ENCODE measurements around the gene ADAM11.
"Not testable (repeated sequence)": the region's sequence is repeated elsewhere in the genome, so short reads cannot be mapped to it uniquely, and the experiment has no call there.

The ADAM11 gene

DNA sequence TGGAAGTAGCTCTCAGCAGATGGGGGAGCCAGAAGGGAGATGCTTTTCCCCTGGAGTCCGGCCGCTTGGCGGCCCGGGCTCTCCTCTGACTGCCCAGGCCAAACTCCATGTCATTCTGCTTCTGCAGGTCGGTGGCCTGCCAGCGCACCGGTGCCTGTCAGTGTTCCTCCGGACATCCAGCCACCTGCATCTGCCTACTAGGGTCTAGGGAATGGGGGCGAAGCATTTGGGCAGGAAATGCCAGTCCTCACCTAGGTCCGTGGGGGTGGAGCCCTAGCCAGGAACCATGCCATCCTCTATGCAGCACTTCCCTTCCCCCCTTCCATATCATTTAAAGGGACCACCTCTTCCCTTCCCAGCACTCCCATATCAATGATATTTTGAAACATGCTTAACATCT is 37.1 kb downstream of the ADAM11 start:
- no peak for DNase-seq (ENCODE audit: low spot score)

GRCh38 chr17:44796731-44797130 is 37.9 kb downstream of the ADAM11 start:
- DNase-seq (ENCODE audit: low spot score), result no peak

DNA sequence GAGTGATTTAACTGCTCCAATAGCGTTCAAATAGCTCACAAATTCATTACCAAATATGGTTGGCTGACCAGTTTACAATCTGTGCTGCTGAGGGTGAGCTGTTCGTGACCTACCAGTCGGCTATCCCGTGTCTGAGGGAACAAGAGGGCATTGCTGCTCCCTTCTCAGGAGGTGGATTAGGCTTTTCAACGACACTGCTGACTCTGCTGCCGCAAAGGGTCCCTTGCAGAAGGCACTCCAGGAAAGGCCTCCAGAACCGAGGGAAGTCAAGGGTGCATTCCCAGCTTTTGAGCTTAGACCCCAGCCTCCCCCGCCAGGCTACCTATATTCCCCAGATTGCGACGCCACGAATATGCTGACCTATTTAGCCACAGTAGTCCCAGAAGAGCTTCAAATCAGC is 39.0 kb downstream of the ADAM11 start:
- no peak for DNase-seq (ENCODE audit: low spot score)

DNA sequence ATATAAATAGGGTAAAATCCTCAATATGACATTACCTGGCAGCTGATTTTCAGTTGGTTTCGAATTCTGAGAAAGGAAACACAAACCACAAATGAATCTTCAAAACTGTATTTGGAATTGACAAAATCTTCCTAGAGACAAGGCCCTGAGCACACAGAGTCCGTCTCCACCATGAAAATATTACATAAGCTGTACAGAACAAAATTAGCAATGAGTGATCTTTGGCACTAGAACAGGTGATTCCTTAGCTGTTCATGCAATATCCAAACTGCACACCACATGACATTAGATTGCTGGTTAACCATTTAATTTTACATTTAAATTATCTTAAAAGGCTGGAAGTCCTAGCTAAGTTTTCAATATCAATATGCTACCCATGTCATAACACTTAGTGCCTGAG is 39.6 kb downstream of the ADAM11 start:
- DNase-seq (ENCODE audit: low spot score), result no peak

DNA sequence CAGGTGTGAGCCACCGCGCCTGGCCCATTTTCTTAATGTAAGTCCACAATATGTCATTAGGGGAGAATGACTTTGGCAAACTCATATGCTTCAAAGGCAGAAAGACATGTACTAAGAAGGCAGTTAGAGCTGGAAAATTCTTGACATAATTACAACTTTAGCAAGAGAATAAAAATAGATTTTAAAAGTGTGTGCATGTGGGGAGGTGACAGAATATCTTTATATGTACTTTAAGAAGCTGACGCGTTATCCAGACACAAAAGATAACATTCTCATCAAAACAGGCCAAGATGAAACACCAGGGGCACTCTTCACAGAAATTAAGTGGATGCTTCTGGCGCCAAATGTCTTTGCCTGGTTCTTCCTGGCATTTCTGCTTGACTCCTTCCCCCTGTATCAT is 43.1 kb downstream of the ADAM11 start:
- no peak for DNase-seq (ENCODE audit: low spot score)

- DNase-seq (ENCODE audit: low spot score), result no peak
Observed at GRCh38 chr17:44804302-44805089, 45.7 kb downstream of the ADAM11 start.

GRCh38 chr17:44807093-44807816 is 48.5 kb downstream of the ADAM11 start:
- no peak for DNase-seq (ENCODE audit: low spot score)

GRCh38 chr17:44807817-44808155 is 49.0 kb downstream of the ADAM11 start:
- DNase-seq (ENCODE audit: low spot score), result no peak

- DNase-seq (ENCODE audit: low spot score), result no peak
Observed at GRCh38 chr17:44808156-44808555, 49.4 kb downstream of the ADAM11 start.

- not testable (repeated sequence) for DNase-seq (ENCODE audit: low spot score)
Observed at GRCh38 chr17:44808656-44809388, 50.0 kb downstream of the ADAM11 start.

- DNase-seq (ENCODE audit: low spot score), result no peak
Observed at GRCh38 chr17:44812263-44812662, 53.5 kb downstream of the ADAM11 start.

DNA sequence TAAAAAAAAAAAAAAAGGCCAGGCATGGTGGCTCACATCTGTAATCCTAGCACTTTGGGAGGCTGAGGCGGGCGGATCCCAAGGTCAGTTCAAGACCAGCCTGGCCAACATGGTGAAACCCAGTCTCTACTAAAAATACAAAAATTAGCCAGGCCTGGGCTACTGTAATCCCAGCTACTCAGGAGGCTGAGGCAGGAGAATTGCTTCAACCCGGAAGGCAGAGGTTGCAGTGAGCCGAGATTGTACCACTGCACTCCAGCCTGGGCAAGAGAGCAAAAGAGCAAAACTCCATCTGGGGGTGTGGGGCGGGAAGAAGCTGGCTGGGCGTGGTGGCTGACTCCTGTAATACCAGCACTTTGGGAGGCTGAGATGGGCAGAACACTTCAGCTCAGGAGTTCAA is 59.7 kb downstream of the ADAM11 start:
- not testable (repeated sequence) for DNase-seq (ENCODE audit: low spot score)

GRCh38 chr17:44820631-44821212 is 61.9 kb downstream of the ADAM11 start:
- DNase-seq (ENCODE audit: low spot score), result peak; percentile 71

DNA sequence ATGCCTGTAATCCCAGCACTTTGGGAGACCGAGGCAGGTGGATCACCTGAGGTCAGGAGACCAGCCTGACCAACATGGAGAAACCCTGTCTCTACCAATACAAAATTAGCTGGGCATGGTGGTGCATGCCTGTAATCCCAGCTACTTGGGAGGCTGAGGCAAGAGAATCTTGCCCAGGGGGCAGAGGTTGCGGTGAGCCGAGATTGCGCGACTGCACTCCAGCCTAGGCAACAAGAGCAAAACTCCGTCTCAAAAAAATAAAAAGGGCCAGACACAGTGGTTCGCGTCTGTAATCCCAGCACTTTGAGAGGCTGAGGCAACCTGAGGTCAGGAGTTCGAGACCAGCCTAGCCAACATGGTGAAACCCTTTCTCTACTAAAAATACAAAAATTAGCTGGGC is 66.4 kb downstream of the ADAM11 start:
- not testable (repeated sequence) for DNase-seq (ENCODE audit: low spot score)

GRCh38 chr17:44826123-44826790 is 67.5 kb downstream of the ADAM11 start:
- DNase-seq (ENCODE audit: low spot score), result no peak

GRCh38 chr17:44827863-44828262 is 69.1 kb downstream of the ADAM11 start:
- no peak for DNase-seq (ENCODE audit: low spot score)

GRCh38 chr17:44828919-44829522 is 70.2 kb downstream of the ADAM11 start:
- DNase-seq (ENCODE audit: low spot score), result peak; percentile 46

DNA sequence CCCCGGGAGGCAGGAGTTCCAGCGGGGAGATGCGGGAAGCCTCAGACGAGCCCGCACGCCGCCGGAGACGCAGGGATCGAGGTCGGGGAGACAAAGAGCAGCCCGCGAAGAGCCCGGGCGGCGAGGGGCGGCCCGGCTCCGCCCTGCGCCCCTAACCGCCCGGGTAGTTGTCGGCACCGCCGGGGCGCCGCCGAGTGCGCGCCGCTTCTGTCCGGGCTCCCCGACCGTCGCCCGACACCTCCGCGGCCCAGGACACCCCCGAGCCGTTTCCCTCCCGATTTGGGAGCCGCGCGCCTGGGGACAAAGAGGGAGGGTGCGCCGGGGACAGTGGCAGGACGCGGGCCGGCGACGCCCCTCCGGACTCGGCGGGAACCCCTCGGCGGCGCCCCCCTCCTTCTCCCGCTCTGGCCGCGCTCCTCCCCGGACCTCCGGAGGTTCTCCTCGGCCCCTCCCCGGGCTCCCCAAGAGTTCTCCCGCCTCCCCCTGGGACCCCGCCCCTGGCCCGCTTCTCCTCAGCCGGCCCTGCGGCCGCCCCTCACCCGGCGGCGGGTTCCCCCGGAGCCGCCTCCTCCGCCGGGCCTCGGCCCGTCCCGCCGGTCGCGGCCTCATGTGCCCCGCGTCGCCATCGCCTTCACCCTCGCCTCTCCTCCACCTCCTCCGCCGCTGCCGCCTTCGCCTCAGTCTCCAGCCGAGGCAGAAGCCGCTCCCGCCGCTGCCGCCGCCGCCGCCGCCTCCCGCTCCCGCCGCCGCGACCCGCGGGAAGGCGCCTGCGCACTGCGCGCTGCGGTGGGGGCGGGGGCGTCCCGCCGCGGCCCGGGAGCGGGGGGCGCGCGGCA is 71.0 kb downstream of the ADAM11 start, which contains the start of gene GJC1:
GJC1 (minus strand) TSS at position 765 of the 836 bp plus-strand sequence. CDS start 24,470 bp downstream, outside the sequence.
- peak; percentile 20 for DNase-seq (ENCODE audit: low spot score)

DNA sequence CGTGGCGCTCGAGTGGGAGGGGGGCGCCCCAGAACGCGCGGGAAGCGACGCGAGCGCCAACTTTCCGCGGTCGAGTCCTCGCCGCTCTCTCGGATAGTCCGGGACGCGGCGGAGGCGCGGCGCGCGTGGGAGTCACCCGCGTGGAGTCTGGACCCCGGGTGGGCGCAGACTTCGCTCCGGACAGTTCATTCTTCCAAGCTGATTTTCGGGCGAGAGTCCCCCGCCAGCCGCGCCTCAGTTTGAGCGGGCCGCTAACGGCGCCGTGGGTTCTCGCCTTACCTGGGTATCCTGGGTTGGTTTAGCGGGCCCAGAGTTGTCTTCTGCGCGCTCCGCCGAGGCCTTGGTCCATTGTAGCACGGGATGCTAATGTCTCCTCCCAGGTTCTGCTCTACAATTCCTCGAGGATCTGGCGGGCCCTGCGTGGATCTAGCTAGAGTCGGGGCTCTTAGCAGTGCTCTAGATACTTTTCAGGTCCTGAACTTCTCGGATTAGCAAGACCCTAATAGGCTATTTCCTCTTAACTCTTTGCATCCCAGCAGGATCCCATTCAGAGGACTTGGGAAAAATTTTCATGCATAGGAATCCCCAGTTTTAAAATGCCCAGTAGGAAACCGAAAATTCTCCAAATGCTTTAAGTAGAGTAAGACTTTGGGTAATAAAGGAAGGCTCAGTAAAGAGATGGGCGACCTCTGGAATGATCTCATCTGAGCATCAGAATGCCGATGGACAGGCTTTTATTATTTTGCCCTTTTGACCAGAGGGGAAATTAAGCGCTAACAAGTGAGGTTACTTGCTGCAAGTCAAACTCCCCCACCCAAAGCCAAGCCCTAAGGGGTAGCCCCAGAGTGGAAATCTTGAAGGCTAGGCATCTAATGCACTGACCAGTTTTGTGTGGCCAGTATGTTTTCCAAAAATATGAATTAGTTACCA is 71.8 kb downstream of the ADAM11 start:
- peak; percentile 20 for DNase-seq (ENCODE audit: low spot score)

All from kidney capillary endothelial cell (primary cell).